Measurements from ENCODE around the gene DPEP2. TPM values are rescaled to one million over a fixed set of nuclear protein-coding genes. Genes with fewer than 3 reads are reported as not detected.

Gene DPEP2
- total and polyA plus RNA-seq, 2 experiments from 2014 or later, result not detected

- no peaks in the 10 kb centered on the region for H3K27me3 ChIP-seq (ENCODE audit: insufficient read depth)
- peaks cover 9% of the 10 kb centered on the region; the same call in 2 of the 3 replicates for H3K4me1 Mint-ChIP-seq
- no peak for TF ChIP-seq ZNF331 (CRISPR knock-in tag; IDR thresholded peaks at IDR 0.05; ENCODE audit: low read depth)
- no peak for TF ChIP-seq CREB1 (CRISPR knock-in tag; IDR thresholded peaks at IDR 0.05; ENCODE audit: low read depth)
- no peak for TF ChIP-seq ZNF114 (CRISPR knock-in tag; IDR thresholded peaks at IDR 0.05)
- TF ChIP-seq REST (IDR thresholded peaks at IDR 0.05; ENCODE audit: unreplicated experiment), result no peak
- no peak for TF ChIP-seq EZH2 (IDR thresholded peaks at IDR 0.05; ENCODE audit: low read depth, unreplicated experiment)
- no peak for TF ChIP-seq JUNB (IDR thresholded peaks at IDR 0.05; ENCODE audit: unreplicated experiment)
- TF ChIP-seq ETS1 (IDR thresholded peaks at IDR 0.05), result no peak
- TF ChIP-seq ZNF462 (CRISPR knock-in tag; IDR thresholded peaks at IDR 0.05), result no peak
- TF ChIP-seq STAT1 (IDR thresholded peaks at IDR 0.05; ENCODE audit: unreplicated experiment), result no peak
- TF ChIP-seq NANOG (IDR thresholded peaks at IDR 0.05; ENCODE audit: borderline replicate concordance), result no peak
- no peak for TF ChIP-seq CTCF (conservative IDR thresholded peaks at IDR 0.05; ENCODE audit: low read depth in 2 of 2)
- no peak for TF ChIP-seq EZH2phosphoT487 (IDR thresholded peaks at IDR 0.05; ENCODE audit: unreplicated experiment)
- no peak for TF ChIP-seq POLR2AphosphoS5 (IDR thresholded peaks at IDR 0.05; ENCODE audit: low read depth)
- no peaks in the 10 kb centered on the region for H3K36me3 ChIP-seq (ENCODE audit: insufficient read depth)
- H2AFZ ChIP-seq, result no peak overlapping the region
- no peaks in the 10 kb centered on the region; the same call in 1 of the 2 replicates for H4K20me1 ChIP-seq (replicated peaks; ENCODE audit: insufficient read depth)
- H3K27ac Mint-ChIP-seq, result no peak overlapping the region
- peaks cover 14% of the 10 kb centered on the region; the same call in 1 of the 2 replicates for H3K4me1 ChIP-seq (ENCODE audit: insufficient read depth)
- H3K27ac ChIP-seq (ENCODE audit: low read depth), result no peak overlapping the region
- peaks cover 6% of the 10 kb centered on the region; the same call in 1 of the 2 replicates for H3F3A ChIP-seq (replicated peaks; ENCODE audit: low read depth)
- no peaks in the 10 kb centered on the region for H3K9me2 ChIP-seq (ENCODE audit: insufficient read depth)
- H3K4me3 Mint-ChIP-seq, result no peak overlapping the region
- no peaks in the 10 kb centered on the region; the same call in 1 of the 3 replicates for H3K9me3 Mint-ChIP-seq
- peaks cover 24% of the 10 kb centered on the region for H3K79me2 ChIP-seq (replicated peaks; ENCODE audit: insufficient read depth)
- no peak overlapping the region for H3K4me3 ChIP-seq
- H3K36me3 Mint-ChIP-seq (ENCODE audit: low read depth), result peaks cover 10% of the 10 kb centered on the region; the same call in 2 of the 3 replicates
- peaks cover 8% of the 10 kb centered on the region for H3K27me3 Mint-ChIP-seq (ENCODE audit: insufficient read depth, low read depth, poor library complexity)
- H3K4me2 ChIP-seq, result no peak overlapping the region
- no peak for ATAC-seq
- no peak for DNase-seq (ENCODE audit: low spot score)
These were observed 19.9 kb upstream of the DPEP2 start for GRCh38 chr16:68019167-68019680.

All from GM23338 (cell line).